Esophagus squamous epithelium (tissue), 4 donors: ENCODE results near the gene PLPPR2.

ENCODE experiments used
- CTCF ChIP-seq, 6 experiments: fragments of 450-650 bp in 4 of 6; fragments of 200-600 bp in 2 of 6; sonication (generic) in 2 of 6; IDR thresholded peaks; one replicate each; pipeline ENCODE4 v1.5.1; 2016 to 2019; ENCODE audit warnings: antibody characterized with exemption in 6 of 6, mild to moderate bottlenecking in 4 of 6, moderate library complexity in 4 of 6
- POLR2A ChIP-seq, 4 donors: fragments of 450-650 bp; IDR thresholded peaks; one replicate each; pipeline ENCODE4 v1.6.1; 2017; ENCODE audit warnings: antibody characterized with exemption in 4 of 4, mild to moderate bottlenecking in 4 of 4, moderate library complexity in 3 of 4

- TF ChIP-seq CTCF (IDR thresholded peaks at IDR 0.05) (no peak), POLR2A (IDR thresholded peaks at IDR 0.05) (no peak)
Observed at GRCh38 chr19:11306337-11306736, 48.9 kb upstream of the PLPPR2 start.
